NCI-H748 treated with DMSO at 0.1 percent for 48 hours (cell line): ENCODE measurements around the gene GPS2.
A peak's percentile ranks its signal among the peaks of the same experiment; 100 is the strongest.
"Not testable (repeated sequence)": the region's sequence is repeated elsewhere in the genome, so short reads cannot be mapped to it uniquely, and the experiment has no call there.

Source experiments
- DNase-seq: peaks from one replicate; lab custom pipeline; 2025; lab: John Stamatoyannopoulos, UW

GPS2 gene

DNA sequence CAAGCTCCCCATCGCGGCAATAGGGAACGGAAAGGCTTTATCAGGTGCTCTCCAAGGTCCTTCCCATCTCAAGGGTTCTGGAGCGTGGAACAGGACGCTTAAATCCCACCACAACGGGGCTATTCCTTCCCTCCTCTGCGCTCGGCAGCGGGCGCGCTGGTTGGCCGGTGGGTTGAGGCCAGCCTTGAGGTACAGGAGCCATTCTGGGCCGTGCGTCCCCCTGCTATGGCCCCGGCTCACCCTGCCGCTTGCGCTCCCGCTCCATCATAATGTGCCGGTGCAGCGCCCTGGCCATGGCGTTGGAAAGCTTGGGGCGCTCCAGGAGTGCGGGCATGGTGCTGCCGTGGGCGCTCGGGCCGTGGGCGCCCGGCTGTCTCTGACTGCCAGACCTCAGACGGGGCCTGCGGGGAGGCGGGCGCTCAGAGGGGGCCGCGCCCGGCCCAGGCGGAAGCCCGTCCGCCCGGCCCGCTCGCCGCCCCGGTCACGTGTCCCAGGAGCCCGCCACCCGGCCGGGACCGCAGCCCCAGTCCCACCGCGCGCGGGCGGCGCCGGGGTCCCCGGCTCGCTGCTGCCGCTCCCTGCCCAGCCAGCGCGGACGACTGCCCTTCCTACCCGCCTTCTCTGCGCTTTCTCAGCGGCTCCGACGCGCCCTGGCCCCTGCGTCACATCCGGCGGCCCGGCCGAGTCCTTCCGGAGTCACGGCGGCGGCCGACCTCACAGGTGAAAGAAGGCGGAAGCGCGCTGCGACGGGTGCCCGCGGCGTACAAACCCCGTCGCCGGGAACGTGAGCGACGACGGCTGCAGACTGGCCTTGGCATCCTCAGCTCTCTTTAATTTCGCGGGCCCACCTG, at the start of gene GPS2:
Gene GPS2 (minus strand): TSS at position 642 of the 851 bp plus-strand sequence. CDS start 308 bp downstream, at position 334.
- DNase-seq = peak; percentile 77

DNA sequence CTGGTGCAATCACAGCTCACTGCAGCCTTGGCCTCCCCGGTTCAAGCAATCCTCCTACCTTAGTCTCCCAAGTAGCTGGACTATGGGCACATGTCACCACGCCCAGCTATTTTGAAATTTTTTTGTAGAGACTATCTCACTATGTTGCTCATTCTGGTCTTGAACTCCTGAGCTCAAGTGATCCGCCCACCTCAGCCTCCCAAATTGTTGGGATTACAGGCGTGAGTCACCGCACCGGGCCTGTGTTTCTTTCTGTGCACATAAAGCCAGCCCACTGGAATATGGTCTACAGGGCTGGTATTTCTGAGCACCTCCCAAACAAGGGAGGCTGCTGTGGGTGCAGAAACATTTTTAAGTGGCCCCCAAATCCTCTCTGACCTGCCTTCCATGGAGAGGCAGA, 48.2 kb upstream of the GPS2 start:
- DNase-seq = no peak

- no peak for DNase-seq
These were observed 46.7 kb upstream of the GPS2 start for GRCh38 chr17:7361906-7362305.

GRCh38 chr17:7357381-7357780, 42.2 kb upstream of the GPS2 start:
- no peak for DNase-seq

DNA sequence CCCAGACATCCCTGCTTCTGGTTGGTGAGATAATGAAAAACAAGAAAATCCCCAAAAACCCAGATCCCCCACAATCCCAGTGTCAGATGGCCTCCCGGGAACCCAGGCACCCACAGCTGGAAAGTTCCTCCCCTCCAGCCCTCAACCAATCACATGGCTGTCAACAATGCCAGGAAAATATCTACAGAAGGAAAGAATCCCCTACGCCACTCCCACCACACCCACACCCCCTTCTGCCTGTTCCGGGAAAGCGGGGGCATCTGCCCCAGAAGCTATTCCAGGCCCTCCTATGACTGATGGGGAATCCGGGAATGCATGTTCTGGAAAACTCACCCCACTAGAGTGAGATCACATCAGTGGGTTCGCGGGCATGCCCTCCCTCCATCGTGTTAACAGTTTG, 41.6 kb upstream of the GPS2 start:
- no peak for DNase-seq

DNA sequence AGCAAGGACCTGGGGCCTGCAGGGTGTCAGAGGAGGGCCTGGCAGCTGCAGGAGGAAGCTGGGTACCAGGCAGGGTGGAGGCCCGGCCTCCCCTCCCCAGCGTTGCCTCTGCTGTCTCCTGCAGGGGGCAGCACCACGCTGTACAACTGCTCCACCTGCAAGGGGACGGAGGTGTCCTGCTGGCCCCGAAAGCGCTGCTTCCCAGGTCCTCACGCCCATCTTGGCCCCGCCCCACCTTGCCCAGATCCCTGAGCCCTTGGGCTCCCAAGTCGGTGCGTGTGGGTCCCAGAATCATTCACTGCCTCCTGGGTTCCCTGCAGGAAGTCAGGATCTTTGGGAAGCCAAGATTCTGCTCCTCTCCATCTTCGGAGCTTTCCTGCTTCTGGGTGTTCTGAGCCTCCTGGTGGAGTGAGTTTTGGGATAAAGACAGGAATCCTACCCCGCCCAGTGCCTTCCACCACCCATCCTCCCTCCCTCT, 41.0 kb upstream of the GPS2 start:
- DNase-seq = peak; percentile 68

GRCh38 chr17:7355573-7355972, 40.4 kb upstream of the GPS2 start:
- DNase-seq = no peak

DNA sequence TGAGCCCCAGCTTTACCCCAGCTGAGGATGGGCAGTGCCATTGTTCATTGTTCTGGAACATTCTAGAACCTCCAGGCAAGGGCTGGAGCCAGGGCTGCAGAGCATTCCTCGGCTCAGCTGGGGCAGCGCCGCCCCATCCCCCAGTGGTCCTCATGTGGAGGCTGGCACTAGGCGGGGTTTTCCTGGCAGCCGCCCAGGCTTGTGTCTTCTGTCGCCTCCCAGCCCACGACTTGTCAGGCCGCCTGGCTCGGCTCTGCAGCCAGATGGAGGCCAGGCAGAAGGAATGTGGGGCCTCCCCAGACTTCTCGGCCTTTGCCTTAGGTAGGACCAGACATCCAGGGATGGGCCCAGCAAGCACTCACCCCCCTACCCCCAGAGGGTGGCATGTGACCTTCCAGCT, 39.9 kb upstream of the GPS2 start, which contains the start of gene TMEM95:
Gene TMEM95 (plus strand): TSS at position 104 of the 400 bp plus-strand sequence. CDS start 49 bp downstream, at position 153.
- no peak for DNase-seq

GRCh38 chr17:7354262-7354843, 39.2 kb upstream of the GPS2 start:
- DNase-seq = peak; percentile 69

DNA sequence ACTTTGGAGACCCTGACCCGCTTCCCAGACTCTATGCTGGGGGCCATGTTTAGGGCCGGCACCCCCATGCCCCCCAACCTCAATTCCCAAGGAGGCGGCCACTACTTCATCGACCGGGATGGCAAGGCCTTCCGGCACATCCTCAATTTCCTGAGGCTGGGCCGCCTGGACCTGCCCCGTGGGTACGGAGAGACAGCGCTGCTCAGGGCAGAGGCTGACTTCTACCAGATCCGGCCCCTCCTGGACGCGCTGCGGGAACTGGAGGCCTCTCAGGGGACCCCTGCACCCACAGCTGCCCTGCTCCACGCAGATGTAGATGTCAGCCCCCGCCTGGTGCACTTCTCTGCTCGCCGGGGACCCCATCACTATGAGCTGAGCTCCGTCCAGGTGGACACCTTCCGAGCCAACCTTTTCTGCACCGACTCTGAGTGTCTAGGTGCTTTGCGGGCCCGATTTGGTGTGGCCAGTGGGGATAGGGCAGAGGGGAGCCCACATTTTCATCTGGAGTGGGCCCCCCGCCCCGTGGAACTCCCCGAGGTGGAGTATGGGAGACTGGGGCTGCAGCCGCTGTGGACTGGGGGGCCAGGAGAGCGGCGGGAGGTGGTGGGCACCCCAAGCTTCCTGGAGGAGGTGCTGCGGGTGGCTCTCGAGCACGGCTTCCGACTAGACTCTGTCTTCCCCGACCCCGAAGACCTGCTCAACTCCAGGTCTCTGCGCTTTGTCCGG, 37.9 kb upstream of the GPS2 start:
- DNase-seq = no peak

GRCh38 chr17:7352503-7352889, 37.3 kb upstream of the GPS2 start:
- DNase-seq = no peak

DNA sequence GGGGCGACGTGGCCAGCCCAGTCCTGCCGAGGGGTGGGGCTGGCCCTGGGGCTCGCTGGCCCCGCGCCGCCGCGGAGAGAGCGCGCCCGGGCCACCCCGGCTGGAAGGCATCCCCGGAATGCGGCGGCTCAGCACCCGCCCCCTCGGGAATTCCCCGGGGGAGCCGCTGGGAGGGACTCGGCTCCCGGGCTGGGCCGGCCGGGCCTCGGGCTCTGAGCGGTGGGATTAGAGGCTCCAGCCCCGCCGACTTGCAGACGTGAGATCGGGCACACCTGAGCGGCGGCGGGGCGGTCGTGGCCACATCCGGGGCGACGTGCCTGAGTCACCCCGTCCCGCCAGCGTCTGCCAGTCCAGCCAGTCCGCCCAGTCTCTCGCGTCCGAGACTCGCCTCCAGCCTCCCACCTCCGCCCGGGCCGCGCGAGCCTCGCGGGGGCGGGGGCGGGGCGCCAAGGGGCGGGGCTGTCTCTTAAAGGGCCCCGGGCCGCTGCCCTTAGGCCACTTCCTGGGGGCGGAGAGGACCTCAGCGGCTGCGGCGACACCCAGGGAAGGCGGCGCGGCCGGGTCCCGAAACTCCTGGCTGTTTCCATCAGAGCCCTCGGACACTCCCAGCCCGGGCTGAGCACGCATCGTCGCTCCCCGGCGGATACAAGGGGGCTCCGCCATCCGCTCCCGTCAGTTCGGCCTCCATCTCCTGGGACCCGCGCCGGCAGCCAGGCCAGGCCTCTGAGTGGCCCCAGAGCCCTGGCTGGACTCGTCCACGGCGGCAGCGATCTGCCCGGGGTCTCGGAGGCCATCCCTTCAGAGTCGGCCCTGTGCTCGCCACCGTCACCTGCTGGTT, 36.7 kb upstream of the GPS2 start, which contains the start of gene KCTD11:
Gene KCTD11 (plus strand): TSS at position 498 of the 838 bp plus-strand sequence.
- peak; percentile 54 for DNase-seq

DNA sequence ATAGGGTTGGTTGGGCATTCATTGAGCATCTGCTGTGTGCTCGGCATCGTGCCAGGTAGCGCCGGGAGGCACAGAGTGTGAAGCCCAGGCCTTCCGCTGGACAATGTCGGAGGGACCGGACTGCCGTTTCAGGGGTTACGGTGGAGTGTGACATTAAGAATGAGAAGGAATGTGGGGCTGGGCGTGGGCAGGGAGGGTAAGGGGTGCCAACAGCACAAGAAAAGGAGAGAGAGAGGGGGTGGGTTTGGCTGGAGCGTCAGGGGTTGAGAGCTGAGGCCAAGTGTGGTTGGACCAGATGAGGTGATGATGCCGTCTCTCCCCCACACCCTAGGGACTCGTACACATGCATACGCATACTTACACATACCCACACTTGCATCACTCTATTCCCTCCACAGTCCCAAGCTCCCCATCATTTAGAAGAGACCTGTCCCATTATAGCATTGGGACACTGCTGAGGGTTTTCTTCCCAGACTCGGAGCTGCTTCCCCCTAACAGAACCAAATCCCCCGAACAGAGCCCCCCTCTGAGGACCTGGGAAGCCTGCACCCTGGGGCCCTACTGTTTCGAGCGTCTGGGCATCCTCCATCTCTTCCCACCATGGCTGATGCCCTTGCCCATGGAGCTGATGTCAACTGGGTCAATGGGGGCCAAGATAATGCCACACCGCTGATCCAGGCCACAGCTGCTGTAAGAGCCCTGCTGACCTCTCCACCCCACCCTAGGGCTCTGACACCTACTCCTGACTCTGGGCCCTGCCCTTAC, 33.5 kb upstream of the GPS2 start:
- no peak for DNase-seq

DNA sequence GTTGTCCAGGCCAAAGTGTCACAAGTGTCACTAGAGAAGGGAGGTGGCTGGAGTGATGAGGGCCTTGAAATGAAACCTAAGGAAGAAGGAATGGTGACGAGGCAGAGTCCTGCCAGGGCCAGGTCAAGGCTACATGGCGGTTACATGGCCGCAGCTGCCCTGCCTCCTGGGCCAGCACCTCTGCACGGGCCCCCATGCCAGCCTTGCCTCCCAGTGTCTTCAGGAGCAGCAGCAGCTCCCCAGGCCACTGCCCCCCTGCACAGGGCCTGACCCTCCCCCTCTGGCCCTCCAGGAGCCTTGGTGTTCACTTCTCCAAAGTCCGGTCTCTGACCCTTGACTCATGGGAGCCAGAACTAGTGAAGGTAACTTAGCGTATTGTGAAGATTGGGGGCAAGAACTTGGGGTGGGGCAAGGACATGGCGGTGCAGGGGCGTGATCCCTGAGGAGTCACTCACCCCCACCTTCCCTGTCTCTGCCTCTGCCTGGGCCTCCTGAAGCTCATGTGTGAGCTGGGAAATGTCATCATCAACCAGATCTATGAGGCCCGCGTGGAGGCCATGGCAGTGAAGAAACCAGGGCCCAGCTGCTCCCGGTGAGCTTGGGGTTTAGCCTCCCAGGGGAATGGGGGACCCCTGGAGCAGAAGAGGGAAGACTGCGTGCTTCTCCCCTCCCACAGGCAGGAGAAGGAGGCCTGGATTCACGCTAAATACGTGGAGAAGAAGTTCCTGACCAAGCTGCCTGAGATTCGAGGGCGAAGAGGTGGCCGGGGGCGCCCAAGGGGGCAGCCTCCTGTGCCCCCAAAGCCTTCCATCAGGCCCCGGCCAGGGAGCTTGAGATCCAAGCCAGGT, 32.7 kb upstream of the GPS2 start:
- no peak for DNase-seq

DNA sequence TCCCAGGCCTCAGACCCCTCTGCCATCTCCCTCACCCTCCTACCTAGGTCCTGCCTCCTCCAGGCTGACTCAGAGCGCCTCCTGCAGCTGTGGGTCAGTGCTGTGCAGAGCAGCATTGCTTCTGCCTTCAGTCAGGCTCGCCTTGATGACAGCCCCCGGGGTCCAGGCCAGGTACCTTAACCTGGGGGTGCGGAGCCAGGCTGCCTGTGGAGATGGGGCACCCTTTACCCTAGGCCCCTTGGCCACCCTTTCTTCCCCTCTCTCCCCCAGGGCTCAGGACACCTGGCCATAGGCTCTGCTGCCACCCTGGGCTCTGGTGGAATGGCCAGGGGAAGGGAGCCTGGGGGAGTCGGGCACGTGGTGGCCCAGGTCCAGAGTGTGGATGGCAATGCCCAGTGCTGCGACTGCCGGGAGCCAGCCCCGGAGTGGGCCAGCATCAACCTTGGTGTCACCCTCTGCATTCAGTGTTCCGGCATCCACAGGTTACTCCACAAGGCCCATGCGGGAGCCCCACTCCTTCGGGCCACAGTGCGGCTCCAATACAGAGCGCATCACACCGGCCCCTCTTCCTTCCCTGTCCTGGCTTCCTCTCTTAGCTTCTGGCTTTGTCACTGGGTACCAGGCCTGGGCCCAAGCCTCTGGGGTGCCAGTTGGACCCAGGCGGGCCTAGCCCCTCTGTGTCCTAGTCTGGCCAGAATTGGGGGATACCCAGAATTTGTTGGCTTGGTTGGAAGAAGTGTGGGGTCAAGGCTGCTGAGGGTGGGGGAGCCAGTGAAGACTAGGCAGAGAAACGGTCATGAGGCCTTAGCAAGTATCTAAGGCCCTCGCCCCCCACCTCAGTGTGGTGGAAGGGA, 31.8 kb upstream of the GPS2 start:
- no peak for DNase-seq

DNA sequence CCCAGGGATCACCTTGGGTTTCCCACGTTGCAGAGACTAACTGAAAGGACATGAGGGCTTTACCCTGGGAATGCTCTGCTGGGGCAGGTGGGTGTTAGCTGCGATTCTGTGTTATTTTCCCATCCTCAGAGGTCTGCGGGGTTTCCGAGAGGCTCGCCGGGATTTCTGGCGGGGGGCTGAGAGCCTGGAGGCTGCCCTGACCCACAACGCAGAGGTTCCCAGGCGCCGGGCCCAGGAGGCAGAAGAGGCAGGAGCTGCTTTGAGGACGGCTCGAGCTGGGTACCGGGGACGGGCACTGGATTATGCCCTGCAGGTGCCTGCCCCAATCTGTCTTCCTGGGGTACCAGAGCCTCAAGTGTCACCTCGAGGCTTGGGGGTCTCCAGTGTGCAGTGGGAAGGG, 28.1 kb upstream of the GPS2 start:
- no peak for DNase-seq

DNA sequence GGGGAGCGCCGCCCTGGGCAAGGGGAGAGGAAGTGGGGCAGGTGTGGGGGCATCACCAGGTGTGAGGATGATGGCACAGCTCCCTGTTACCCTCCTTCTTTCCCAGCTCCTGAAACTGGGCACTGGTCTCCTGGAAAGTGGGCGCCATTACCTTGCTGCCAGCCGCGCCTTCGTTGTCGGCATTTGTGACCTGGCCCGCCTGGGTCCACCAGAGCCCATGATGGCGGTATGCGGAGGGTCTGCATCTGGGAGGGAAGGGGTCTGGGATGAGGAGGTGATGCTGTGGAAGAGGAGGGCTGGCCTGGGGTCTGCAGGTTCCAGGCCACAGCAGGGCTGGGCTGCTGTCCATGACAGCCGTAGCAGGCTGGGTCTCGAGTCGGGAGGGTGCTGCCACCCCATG, 26.7 kb upstream of the GPS2 start:
- no peak for DNase-seq

DNA sequence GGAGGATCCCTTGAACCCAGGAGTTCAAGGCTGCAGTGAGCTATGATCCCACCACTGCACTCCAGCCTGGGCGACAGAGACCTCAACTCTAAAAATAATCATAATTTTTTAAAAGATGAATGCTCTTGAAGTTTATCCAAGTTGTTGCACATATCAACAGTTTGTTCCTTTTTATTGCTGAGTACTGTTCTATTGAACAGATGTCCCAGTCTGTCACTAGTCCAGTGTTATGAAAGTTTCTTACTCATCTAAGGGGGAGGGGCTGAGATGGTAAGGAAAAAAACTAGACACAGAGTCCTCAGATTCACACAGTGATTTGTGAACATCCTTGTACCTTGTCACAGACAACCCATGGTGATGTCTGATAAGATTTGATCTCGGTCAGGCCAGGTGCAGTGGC, 25.0 kb upstream of the GPS2 start:
- no peak for DNase-seq

DNA sequence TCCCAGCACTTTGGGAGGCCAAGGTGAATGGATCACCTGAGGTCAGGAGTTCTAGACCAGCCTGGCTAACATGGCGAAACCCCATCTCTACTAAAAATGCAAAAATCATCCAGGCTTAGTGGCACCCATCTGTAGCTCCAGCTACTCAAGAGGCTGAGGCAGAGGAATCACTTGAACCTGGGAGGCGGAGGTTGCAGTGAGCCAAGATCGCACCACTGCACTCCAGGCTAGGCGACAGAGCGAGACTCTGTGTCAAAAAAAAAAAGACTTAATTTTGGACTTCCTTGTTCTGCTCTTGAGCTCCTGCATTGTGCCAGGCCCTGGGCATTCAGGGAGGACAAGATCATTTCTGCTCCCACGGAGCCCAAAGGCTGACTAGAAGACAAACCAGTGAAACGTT, 22.4 kb upstream of the GPS2 start:
- not testable (repeated sequence) for DNase-seq
